Stimulated activated memory B cell treated with anti-CD40 and anti-IgM and Interleukin-4, amounts not matched to agents 10 μg/mL and 1 μg/mL and 100 μg/mL, for 72 hours (primary cell): ENCODE measurements around the gene VPS37B.
A peak's percentile ranks its signal among the peaks of the same experiment; 100 is the strongest.
"Not testable (repeated sequence)": the region's sequence is repeated elsewhere in the genome, so short reads cannot be mapped to it uniquely, and the experiment has no call there.

Experiments used
- ATAC-seq: fragments of 150-1000 bp; cut with Tn5 transposase; 2 replicates; pipeline ENCODE4 v1.10.0; 2021
- H3K27ac Mint-ChIP-seq: one replicate; pipeline ENCODE4 v1.8.0; 2022; ENCODE audit warnings: mild to moderate bottlenecking, mixed read lengths
- H3K27me3 Mint-ChIP-seq: one replicate; pipeline ENCODE4 v1.8.0; 2022; ENCODE audit warnings: mixed read lengths
- H3K36me3 Mint-ChIP-seq: one replicate; pipeline ENCODE4 v1.8.0; 2022; ENCODE audit warnings: mixed read lengths
- H3K4me1 Mint-ChIP-seq: one replicate; pipeline ENCODE4 v1.8.0; 2022; ENCODE audit warnings: mixed read lengths
- H3K4me3 Mint-ChIP-seq: one replicate; pipeline ENCODE4 v1.8.0; 2022; ENCODE audit warnings: mild to moderate bottlenecking, moderate library complexity, mixed read lengths
- H3K9me3 Mint-ChIP-seq: one replicate; pipeline ENCODE4 v1.8.0; 2022; ENCODE audit warnings: mixed read lengths

VPS37B gene

GRCh38 chr12:122921917-122922316 is 26.0 kb upstream of the VPS37B start:
- no peak for ATAC-seq
- Mint-ChIP-seq H3K9me3 (no peaks in the 10 kb centered on the region), H3K27ac (no peak overlapping the region), H3K4me1 (peaks cover 18% of the 10 kb centered on the region), H3K36me3 (no peaks in the 10 kb centered on the region), H3K27me3 (no peaks in the 10 kb centered on the region), H3K4me3 (no peak overlapping the region)

GRCh38 chr12:122920687-122921086 is 24.8 kb upstream of the VPS37B start:
- ATAC-seq: no peak
- no peaks in the 10 kb centered on the region for H3K27me3 Mint-ChIP-seq
- H3K27ac Mint-ChIP-seq: no peak overlapping the region
- H3K9me3 Mint-ChIP-seq: no peaks in the 10 kb centered on the region
- no peak overlapping the region for H3K4me3 Mint-ChIP-seq
- no peaks in the 10 kb centered on the region for H3K36me3 Mint-ChIP-seq
- H3K4me1 Mint-ChIP-seq: peaks cover 6% of the 10 kb centered on the region

- ATAC-seq: no peak
- no peaks in the 10 kb centered on the region for H3K9me3 Mint-ChIP-seq
- no peak overlapping the region for H3K27ac Mint-ChIP-seq
- H3K36me3 Mint-ChIP-seq: no peaks in the 10 kb centered on the region
- no peak overlapping the region for H3K4me3 Mint-ChIP-seq
- peaks cover 4% of the 10 kb centered on the region for H3K4me1 Mint-ChIP-seq
- no peaks in the 10 kb centered on the region for H3K27me3 Mint-ChIP-seq
Observed at GRCh38 chr12:122918827-122919226, 22.9 kb upstream of the VPS37B start.

GRCh38 chr12:122917507-122918121 is 21.7 kb upstream of the VPS37B start:
- H3K27me3 Mint-ChIP-seq: no peaks in the 10 kb centered on the region
- H3K4me3 Mint-ChIP-seq: no peak overlapping the region
- H3K36me3 Mint-ChIP-seq: no peaks in the 10 kb centered on the region
- no peaks in the 10 kb centered on the region for H3K9me3 Mint-ChIP-seq
- ATAC-seq: no peak
- H3K4me1 Mint-ChIP-seq: peaks cover 4% of the 10 kb centered on the region
- H3K27ac Mint-ChIP-seq: no peak overlapping the region

- Mint-ChIP-seq H3K4me3 (no peak overlapping the region), H3K36me3 (no peaks in the 10 kb centered on the region), H3K27ac (peak overlapping the region; percentile 23), H3K27me3 (no peaks in the 10 kb centered on the region), H3K9me3 (no peaks in the 10 kb centered on the region), H3K4me1 (no peaks in the 10 kb centered on the region)
- no peak for ATAC-seq
Observed at GRCh38 chr12:122909442-122910288, 13.7 kb upstream of the VPS37B start.

GRCh38 chr12:122908915-122909314 is 13.0 kb upstream of the VPS37B start:
- Mint-ChIP-seq H3K4me1 (no peaks in the 10 kb centered on the region), H3K27ac (no peak overlapping the region), H3K36me3 (no peaks in the 10 kb centered on the region), H3K4me3 (no peak overlapping the region), H3K9me3 (no peaks in the 10 kb centered on the region), H3K27me3 (no peaks in the 10 kb centered on the region)
- ATAC-seq: no peak

GRCh38 chr12:122905258-122905657 is 9.3 kb upstream of the VPS37B start:
- not testable (repeated sequence) for H3K9me3 Mint-ChIP-seq

GRCh38 chr12:122903693-122904034 is 7.7 kb upstream of the VPS37B start:
- Mint-ChIP-seq H3K4me1 (peaks cover 39% of the 10 kb centered on the region), H3K4me3 (no peak overlapping the region), H3K27ac (peak overlapping the region; percentile 33), H3K9me3 (no peaks in the 10 kb centered on the region), H3K36me3 (no peaks in the 10 kb centered on the region), H3K27me3 (no peaks in the 10 kb centered on the region)
- no peak for ATAC-seq

More at GRCh38 chr12:122905258-122905657, 9.3 kb upstream of the VPS37B start:
- not testable (repeated sequence) for H3K4me3 Mint-ChIP-seq, ATAC-seq, H3K27ac Mint-ChIP-seq, H3K36me3 Mint-ChIP-seq, H3K27me3 Mint-ChIP-seq
- peaks cover 23% of the 10 kb centered on the region for H3K4me1 Mint-ChIP-seq

GRCh38 chr12:122902854-122903692 is 7.1 kb upstream of the VPS37B start:
- ATAC-seq: no peak
- Mint-ChIP-seq H3K4me1 (peaks cover 45% of the 10 kb centered on the region), H3K36me3 (no peaks in the 10 kb centered on the region), H3K4me3 (no peak overlapping the region), H3K27ac (peak overlapping the region; percentile 33), H3K9me3 (no peaks in the 10 kb centered on the region), H3K27me3 (no peaks in the 10 kb centered on the region)

GRCh38 chr12:122899887-122900286 is 4.0 kb upstream of the VPS37B start:
- no peaks in the 10 kb centered on the region for H3K9me3 Mint-ChIP-seq
- H3K27ac Mint-ChIP-seq: peak overlapping the region; percentile 50
- no peak overlapping the region for H3K4me3 Mint-ChIP-seq
- no peaks in the 10 kb centered on the region for H3K36me3 Mint-ChIP-seq
- ATAC-seq: no peak
- peaks cover 77% of the 10 kb centered on the region for H3K4me1 Mint-ChIP-seq
- H3K27me3 Mint-ChIP-seq: no peaks in the 10 kb centered on the region

- H3K9me3 Mint-ChIP-seq: no peaks in the 10 kb centered on the region
- H3K4me1 Mint-ChIP-seq: peaks cover 93% of the 10 kb centered on the region
- H3K36me3 Mint-ChIP-seq: no peaks in the 10 kb centered on the region
- H3K4me3 Mint-ChIP-seq: peak overlapping the region; percentile 86
- peak overlapping the region; percentile 95 for H3K27ac Mint-ChIP-seq
- H3K27me3 Mint-ChIP-seq: no peaks in the 10 kb centered on the region
- ATAC-seq: no peak
Observed at GRCh38 chr12:122896662-122897061, 738 bp upstream of the VPS37B start.

GRCh38 chr12:122895320-122895703 is 612 bp downstream of the VPS37B start:
- H3K4me1 Mint-ChIP-seq: peaks cover 100% of the 10 kb centered on the region
- H3K9me3 Mint-ChIP-seq: no peaks in the 10 kb centered on the region
- ATAC-seq: no peak
- no peaks in the 10 kb centered on the region for H3K27me3 Mint-ChIP-seq
- H3K4me3 Mint-ChIP-seq: peak overlapping the region; percentile 86
- H3K27ac Mint-ChIP-seq: peak overlapping the region; percentile 95
- H3K36me3 Mint-ChIP-seq: no peaks in the 10 kb centered on the region

GRCh38 chr12:122894193-122895121 is 1.5 kb downstream of the VPS37B start:
- Mint-ChIP-seq H3K27me3 (no peaks in the 10 kb centered on the region), H3K27ac (peak overlapping the region; percentile 95), H3K9me3 (no peaks in the 10 kb centered on the region), H3K4me1 (peaks cover 100% of the 10 kb centered on the region), H3K36me3 (no peaks in the 10 kb centered on the region), H3K4me3 (peak overlapping the region; percentile 86)
- ATAC-seq: no peak

- H3K9me3 Mint-ChIP-seq: no peaks in the 10 kb centered on the region
- no peaks in the 10 kb centered on the region for H3K36me3 Mint-ChIP-seq
- H3K4me3 Mint-ChIP-seq: peak overlapping the region; percentile 86
- no peak for ATAC-seq
- H3K27ac Mint-ChIP-seq: no peak overlapping the region
- no peaks in the 10 kb centered on the region for H3K27me3 Mint-ChIP-seq
- peaks cover 100% of the 10 kb centered on the region for H3K4me1 Mint-ChIP-seq
Observed at GRCh38 chr12:122893208-122894153, 2.4 kb downstream of the VPS37B start.
